OCI-LY7 (cell line): ENCODE results near the gene ARHGAP35. TPM values are rescaled to one million over a fixed set of nuclear protein-coding genes. Genes with fewer than 3 reads are reported as not detected.

Source experiments
- BruUV-seq: library from RNA; stranded (reverse); fragments of 400-500 nt; replicated peaks from 2 replicates; lab custom pipeline; 2021; lab: Mats Ljungman, UMichigan
- CTCF ChIA-PET: fragments of 300-600 bp; sonication (Branson Sonifier 250); formaldehyde crosslinking; loops from one replicate; lab custom pipeline; 2022; ENCODE audit warnings: antibody characterized with exemption; ENCODE audit not compliant: unreplicated experiment; lab: Charles Lee
- POLR2A ChIA-PET: fragments of 300-600 bp; sonication (Branson Sonifier 250); formaldehyde crosslinking; loops from one replicate; lab custom pipeline; 2022; ENCODE audit warnings: antibody characterized with exemption; lab: Charles Lee
- DNase-seq: peaks from one replicate; pipeline ENCODE4 v3.0.0-alpha.2; 2015; ENCODE audit warnings: low spot score
- H2AFZ ChIP-seq: fragments of 200-600 bp; sonication (generic), shearing (Covaris generic); 2 replicates; pipeline ENCODE4 v1.6.1; 2014; ENCODE audit warnings: mild to moderate bottlenecking, antibody characterized with exemption, low read length, moderate library complexity
- H3K27ac ChIP-seq: fragments of 200-600 bp; sonication (generic); 2 replicates; pipeline ENCODE4 v1.5.1; 2014; ENCODE audit warnings: mixed run types, low read depth, mild to moderate bottlenecking, moderate library complexity, low read length, inconsistent platforms; ENCODE audit not compliant: poor library complexity, severe bottlenecking
- H3K36me3 ChIP-seq: fragments of 200-600 bp; sonication (generic); 2 replicates; pipeline ENCODE4 v1.6.1; 2014; ENCODE audit warnings: mild to moderate bottlenecking, antibody characterized with exemption, low read length, moderate library complexity, mixed read lengths; ENCODE audit not compliant: insufficient read depth
- H3K4me1 ChIP-seq: fragments of 200-600 bp; sonication (generic); 2 replicates; pipeline ENCODE4 v1.5.1; 2014; ENCODE audit warnings: mild to moderate bottlenecking, low read length; ENCODE audit not compliant: insufficient read depth, poor library complexity, severe bottlenecking
- H3K4me2 ChIP-seq: fragments of 200-600 bp; sonication (generic); 2 replicates; pipeline ENCODE4 v1.6.1; 2014; ENCODE audit warnings: mild to moderate bottlenecking, low read length
- H3K4me3 ChIP-seq: fragments of 200-600 bp; sonication (generic); 2 replicates; pipeline ENCODE4 v1.5.1; 2014; ENCODE audit warnings: mild to moderate bottlenecking, low read depth, low read length; ENCODE audit not compliant: poor library complexity, severe bottlenecking
- H3K79me2 ChIP-seq: fragments of 200-600 bp; sonication (generic); 2 replicates; pipeline ENCODE4 v1.6.1; 2016; ENCODE audit warnings: low read depth, mild to moderate bottlenecking, low read length, moderate library complexity, mixed read lengths; ENCODE audit not compliant: insufficient read depth
- H3K9me2 ChIP-seq: fragments of 200-600 bp; sonication (generic); 2 replicates; pipeline ENCODE4 v1.6.1; 2016; ENCODE audit warnings: mild to moderate bottlenecking, low read length, mixed read lengths; ENCODE audit not compliant: insufficient read depth
- H3K9me3 ChIP-seq: fragments of 200-600 bp; sonication (generic); 2 replicates; pipeline ENCODE4 v1.6.1; 2014; ENCODE audit warnings: mild to moderate bottlenecking, mixed run types, low read length, mixed read lengths
- H4K20me1 ChIP-seq: fragments of 200-600 bp; sonication (generic); 2 replicates; pipeline ENCODE4 v1.6.1; 2014; ENCODE audit warnings: mild to moderate bottlenecking, antibody characterized with exemption, low read length, moderate library complexity, mixed read lengths; ENCODE audit not compliant: insufficient read depth
- CTCF ChIP-seq: fragments of 200-600 bp; sonication (generic); conservative IDR thresholded peaks from 2 replicates; pipeline ENCODE4 v1.5.1; 2014; ENCODE audit warnings: mild to moderate bottlenecking, antibody characterized with exemption, low read length, moderate library complexity, mixed read lengths
- EZH2phosphoT487 ChIP-seq: fragments of 200-600 bp; sonication (generic); IDR thresholded peaks from 2 replicates; pipeline ENCODE4 v1.6.1; 2018; ENCODE audit warnings: low read depth, borderline replicate concordance, mild to moderate bottlenecking, mixed run types, antibody characterized with exemption, low read length, moderate library complexity, mixed read lengths
- intact Hi-C: fragments of 100-400 bp; cut with micrococcal nuclease; formaldehyde crosslinking; loops from one replicate; pipeline ENCODE4 v1.10.0; 2022; ENCODE audit not compliant: unreplicated experiment
- total RNA-seq, 2 experiments: library from RNA; depleted of rRNA in 1 of 2; stranded (reverse); fragments of >200 nt in 1 of 2; shearing (Covaris generic) in 1 of 2; gene quantifications; 2 replicates each; pipeline ENCODE4 v1.2.3, GENCODE V29; 2014 to 2022

The ARHGAP35 gene
- total RNA-seq, 2 experiments from 2014 or later: 26.5 to 42.2 TPM

GRCh38 chr19:46813839-46814358, 46.9 kb upstream of the ARHGAP35 start:
- Histone ChIP-seq H3K36me3 (no peaks in the 10 kb centered on the region), H3K4me1 (no peaks in the 10 kb centered on the region), H2AFZ (no peak overlapping the region), H3K27ac (no peak overlapping the region), H3K4me2 (no peak overlapping the region), H3K4me3 (no peak overlapping the region), H3K9me3 (no peaks in the 10 kb centered on the region), H3K79me2 (no peaks in the 10 kb centered on the region), H3K9me2 (no peaks in the 10 kb centered on the region), H4K20me1 (no peaks in the 10 kb centered on the region)
- TF ChIP-seq EZH2phosphoT487 (no peak), CTCF (no peak)
- no peak for DNase-seq
- ChIA-PET POLR2A (no interaction called here), CTCF (no interaction called here)
- BruUV-seq: no TSS peak
- intact Hi-C loops: no loop called here

- no peak for DNase-seq
- Histone ChIP-seq H2AFZ (no peak overlapping the region), H3K36me3 (no peaks in the 10 kb centered on the region), H3K79me2 (no peaks in the 10 kb centered on the region), H3K4me1 (peaks cover 4% of the 10 kb centered on the region), H4K20me1 (no peaks in the 10 kb centered on the region), H3K27ac (no peak overlapping the region), H3K4me2 (no peak overlapping the region), H3K9me2 (no peaks in the 10 kb centered on the region), H3K4me3 (no peak overlapping the region), H3K9me3 (no peaks in the 10 kb centered on the region)
- intact Hi-C loops: no loop called here
- ChIA-PET POLR2A (no interaction called here), CTCF (no interaction called here)
- no TSS peak for BruUV-seq
- TF ChIP-seq EZH2phosphoT487: no peak
- no peak for TF ChIP-seq CTCF
These were observed 44.8 kb upstream of the ARHGAP35 start for GRCh38 chr19:46815833-46816627.

GRCh38 chr19:46818812-46819211, 42.0 kb upstream of the ARHGAP35 start:
- Histone ChIP-seq H3K9me3 (no peaks in the 10 kb centered on the region), H3K79me2 (no peaks in the 10 kb centered on the region), H3K9me2 (no peaks in the 10 kb centered on the region), H3K4me2 (no peak overlapping the region), H2AFZ (no peak overlapping the region), H3K4me1 (peaks cover 14% of the 10 kb centered on the region), H4K20me1 (no peaks in the 10 kb centered on the region), H3K27ac (no peak overlapping the region), H3K36me3 (no peaks in the 10 kb centered on the region), H3K4me3 (no peak overlapping the region)
- TF ChIP-seq EZH2phosphoT487 (no peak), CTCF (no peak)
- intact Hi-C loops: no loop called here
- ChIA-PET CTCF (no interaction called here), POLR2A (no interaction called here)
- peak; percentile 29 for DNase-seq
- BruUV-seq: no TSS peak
